HuH-7.5 (cell line): ENCODE data around the gene CCDC187.
A peak's percentile ranks its signal among the peaks of the same experiment; 100 is the strongest.

Experiments
- DNase-seq: peaks from one replicate; pipeline ENCODE4 v3.0.0; 2011; ENCODE audit warnings: low spot score

The CCDC187 gene

DNA sequence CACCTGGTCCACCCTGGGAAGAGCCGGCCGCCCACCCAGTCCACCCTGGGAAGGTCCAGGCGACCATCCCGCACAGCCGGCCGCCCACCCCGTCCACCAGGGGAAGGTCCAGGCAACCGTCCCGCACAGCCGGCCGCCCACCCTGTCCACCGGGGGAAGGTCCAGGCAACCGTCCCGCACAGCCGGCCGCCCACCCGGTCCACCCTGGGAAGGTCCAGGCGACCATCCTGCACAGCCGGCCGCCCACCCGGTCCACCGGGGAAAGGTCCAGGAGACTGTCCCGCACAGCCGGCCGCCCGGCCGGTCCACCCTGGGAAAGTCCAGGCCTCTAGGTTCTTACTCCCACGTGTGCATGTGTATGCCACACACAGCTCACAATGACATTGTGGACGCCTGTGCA lies 51.6 kb downstream of the CCDC187 start:
- no peak for DNase-seq

DNA sequence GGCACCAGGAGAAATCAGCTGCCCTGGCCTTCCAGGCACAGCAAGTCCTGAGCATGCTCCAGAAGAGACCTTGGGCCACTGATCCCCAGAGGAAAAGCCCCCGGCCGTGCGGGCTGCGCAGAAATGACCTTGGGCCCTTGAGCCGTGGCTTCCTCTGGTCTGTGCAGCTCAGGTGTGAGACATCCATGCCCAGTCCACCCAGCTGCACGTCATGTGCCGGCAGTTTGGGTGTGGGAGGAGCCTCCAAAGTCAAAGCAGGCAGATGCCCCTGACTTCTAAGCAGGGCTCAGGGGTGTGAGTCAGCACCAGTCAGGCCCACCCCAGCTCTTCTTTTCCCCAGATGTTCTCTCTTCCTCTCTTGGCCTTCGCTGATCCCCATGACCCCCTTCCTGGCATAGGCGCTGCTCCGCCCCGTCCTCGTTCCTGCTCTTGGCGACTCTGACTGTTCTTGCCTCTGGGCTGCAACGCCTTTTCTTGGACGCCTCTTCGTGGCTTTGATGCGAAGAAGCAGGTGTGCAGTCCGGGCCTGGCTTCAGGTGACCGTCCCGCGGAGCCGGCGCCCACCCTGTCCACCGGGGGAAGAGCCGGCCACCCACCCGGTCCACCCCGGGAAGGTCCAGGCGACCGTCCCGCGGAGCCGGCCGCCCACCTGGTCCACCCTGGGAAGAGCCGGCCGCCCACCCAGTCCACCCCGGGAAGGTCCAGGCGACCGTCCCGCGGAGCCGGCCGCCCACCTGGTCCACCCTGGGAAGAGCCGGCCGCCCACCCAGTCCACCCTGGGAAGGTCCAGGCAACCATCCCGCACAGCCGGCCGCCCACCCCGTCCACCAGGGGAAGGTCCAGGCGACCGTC lies 52.4 kb downstream of the CCDC187 start:
- DNase-seq, result no peak

DNA sequence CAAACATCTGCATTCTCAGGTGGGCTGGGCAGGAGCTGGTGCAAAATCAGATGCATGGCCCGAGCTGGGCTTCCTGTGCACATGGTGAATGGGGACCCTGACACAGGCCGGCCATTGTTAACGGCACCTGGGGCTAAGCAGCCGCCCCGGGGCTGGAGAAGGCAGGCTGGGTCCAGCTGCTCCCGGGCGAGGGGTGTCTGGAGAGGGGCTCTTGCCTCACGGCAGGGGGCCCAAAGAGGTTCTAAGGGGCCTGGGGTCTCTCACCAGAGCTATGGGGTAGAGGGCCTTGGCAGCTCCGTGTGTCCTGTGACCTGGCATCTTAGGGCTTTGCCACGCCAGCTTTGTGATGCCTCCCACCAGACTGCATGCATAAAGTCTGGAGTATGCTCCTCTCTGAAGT lies 53.2 kb downstream of the CCDC187 start:
- no peak for DNase-seq

DNA sequence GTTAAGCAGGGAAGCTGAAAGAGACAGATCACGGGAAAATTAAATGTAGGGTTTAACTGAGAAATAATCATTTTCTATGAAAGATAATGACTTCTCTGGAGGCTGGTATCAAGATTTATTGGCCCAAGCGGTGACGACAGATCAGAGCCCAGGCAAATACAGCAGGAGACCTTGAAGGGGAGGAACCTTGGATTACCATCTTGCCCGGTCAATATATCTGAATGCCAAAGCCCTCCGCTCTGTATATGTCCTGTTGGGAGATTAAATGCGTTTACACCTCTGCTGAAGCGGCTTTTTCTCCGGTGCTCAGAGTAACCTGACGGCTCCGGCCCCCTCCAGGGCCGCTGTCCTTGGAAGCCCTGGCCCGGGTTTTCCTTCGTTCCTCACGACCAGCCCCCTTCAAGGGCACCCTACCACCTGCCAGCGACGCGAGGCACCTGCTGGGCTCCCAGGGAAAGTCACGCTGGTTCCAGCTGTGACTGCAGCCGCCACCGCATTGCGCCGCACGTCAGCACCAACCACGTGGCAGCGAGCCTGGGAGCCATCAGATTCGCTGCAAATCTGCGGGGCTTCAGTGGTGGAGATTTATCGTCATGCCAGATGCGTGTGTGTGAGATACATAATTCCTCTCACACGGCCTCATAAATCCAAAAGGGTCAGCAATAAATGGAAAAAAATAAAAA lies 53.9 kb downstream of the CCDC187 start:
- no peak for DNase-seq

DNA sequence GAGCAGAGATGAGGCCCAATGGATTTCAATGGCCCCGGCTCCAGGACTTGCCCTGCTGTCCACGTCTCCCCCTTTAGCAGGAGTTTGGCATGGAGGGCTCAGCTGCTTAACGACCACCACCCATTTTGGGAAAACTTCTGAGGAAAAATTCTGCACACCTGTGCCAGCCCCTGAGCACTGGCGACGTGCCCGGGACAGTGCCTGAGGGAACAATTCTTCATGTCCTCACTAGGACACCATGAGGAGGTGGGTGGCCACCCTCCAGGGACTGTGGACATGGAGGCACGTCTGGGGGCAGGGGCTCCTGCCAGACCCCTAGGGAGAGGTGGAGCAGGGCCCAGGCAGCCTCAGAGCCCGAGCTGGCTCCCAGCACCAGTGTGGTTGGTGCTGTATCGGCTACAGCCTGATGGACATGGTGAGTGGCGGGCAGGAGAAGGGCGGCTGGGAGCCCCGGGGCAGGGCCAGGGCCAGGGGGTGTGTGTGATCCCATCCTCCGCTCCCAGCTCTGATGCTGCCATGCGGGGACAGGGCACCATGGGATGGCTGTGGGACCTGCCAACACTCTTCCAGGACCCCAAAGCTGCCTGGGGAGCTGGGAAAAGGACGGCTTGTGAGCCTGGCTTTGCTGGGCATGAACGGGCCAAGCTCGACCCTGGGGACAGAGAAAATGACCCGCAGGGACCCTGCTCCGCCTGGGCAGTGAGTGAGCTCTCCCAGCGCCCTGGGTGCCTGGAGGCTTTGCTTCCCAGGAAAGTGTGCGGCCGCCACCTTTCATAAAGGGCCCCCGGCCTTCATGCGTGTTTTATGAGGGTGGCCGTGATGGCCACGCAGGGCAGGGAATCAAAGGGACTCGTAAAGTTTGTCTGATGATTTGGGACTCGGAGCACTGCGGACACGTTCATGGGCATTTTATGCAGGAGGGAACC lies 54.7 kb downstream of the CCDC187 start:
- no peak for DNase-seq

DNA sequence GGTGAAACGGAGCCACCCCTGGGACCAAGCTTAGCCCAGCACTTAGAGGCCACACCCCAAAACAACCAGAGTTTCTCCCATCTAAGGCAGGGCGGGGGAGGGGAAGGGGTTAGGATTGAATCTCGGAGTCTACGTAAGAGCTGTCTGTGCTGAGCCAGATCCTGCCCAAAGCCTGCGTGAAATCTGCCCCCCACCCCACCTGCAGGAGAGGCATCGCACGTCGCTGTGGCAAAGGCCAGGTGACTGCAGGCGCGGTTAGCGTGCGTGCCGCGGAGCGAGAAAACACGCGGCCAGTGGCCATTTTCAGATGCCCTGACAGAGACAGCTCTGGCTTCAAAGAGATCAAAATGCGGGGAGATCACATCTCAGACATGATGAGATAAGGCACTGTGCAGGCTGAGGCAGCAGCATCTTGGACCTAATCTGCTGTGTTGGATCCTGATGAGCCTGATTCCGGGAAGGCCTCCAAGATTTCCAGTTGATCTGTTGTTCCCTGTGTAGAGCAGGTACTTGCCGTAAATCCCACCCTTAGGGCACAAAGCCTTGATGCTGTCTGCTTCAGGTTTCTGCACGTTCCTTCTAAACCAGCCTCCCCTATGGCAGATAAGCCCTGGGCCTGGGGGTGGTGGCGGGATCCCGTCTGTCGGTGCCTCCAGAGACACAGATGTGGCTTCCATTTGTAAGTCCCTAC lies 55.8 kb downstream of the CCDC187 start:
- no peak for DNase-seq

DNA sequence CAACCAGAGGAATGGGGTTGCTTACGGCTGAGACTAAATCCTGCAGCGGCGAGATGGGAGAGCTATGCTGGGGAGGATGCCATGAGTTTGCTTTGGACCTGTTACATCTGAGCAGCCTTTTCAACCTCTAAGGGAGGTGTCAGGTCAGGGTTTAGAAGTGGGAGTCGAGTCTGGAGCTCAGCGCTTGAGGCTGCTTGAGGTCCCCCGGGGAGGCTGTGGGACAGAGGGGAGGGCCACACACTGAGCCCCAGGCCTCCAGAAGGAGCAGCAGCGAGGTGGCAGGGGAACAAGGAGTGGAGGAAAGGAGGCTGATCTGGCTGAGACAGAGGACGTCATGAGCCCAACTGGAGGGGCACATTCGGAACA lies 56.4 kb downstream of the CCDC187 start:
- no peak for DNase-seq

DNA sequence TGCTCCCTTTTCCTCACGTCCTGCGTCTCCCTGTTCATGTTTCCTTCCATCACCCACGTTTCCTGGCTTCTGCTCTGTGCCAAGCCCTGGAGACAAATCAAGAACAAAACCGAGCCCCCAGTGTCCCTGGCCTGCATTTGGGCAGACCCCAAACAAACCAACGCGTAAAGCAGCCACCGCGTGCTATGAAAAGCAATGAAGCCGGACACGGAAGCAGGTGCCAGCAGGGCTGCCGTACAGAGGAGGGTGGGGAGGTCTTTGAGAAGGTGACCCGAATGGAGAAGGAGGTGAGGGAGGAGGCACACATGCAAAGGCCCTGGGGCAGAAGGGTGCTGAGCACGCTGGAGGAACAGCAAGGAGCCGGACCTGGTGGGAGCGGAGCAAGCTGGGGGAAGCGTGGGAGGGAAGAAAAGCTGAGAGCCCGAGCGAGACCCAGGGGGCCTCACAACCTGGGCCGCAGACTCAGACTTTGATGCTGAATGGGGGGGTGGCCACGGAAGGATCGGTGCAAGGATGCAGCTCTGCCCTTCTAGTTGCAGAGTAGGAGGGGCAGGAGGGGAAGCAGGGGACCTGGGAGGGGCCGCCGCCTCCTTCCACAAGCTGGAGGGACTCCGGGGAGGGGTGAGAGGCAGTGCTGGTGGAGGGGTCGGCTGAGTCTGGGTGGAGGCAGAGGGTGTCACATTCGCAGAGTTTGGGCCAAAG lies 56.9 kb downstream of the CCDC187 start:
- DNase-seq, result no peak

DNA sequence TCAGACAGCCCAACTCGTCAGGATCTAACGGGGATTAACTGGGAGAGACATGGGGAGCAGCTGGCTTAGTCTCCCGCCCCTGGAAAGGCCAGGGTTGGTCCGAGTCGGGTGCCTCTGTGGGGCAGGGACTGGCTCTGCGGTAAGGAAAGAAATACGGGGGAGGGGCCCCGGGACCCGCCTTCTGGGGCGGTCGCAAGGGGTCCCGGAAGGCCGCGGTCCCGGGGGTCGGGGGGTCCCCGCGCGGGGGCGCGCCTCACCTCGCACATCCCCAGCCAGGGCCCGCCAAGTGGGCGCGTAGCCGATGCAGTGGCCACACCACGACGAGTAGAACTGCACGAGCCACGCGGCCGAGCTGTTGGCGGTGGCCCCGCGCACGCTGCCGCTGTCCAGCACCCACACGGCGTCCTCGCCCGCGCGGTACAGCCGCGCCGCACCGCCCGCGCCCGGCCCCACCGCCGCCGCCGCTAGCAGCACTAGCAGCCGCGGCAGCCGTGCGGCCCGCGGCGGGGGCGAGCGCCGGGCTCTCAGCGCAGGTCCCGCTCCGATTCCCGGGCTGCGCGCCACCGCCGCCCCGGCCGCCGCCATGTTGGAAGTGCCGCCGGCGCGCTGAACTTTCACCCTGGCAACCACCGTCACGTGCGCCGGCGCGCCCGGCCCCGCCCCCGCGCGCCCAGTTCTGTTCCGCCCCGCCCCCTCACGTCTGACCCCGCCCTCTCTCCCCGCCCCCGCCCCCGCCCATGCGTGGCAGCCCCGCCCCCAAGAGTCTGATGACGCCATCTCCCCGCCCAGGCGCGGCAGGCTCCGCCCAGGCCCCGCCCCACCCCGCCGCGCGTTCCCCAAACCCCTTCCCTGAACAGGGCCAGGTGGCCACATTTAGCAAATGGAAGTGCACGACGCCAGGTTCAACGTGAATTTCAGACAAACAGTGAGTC lies 58.4 kb downstream of the CCDC187 start, which contains the start of gene QSOX2:
QSOX2 (minus strand) TSS at position 594 of the 932 bp plus-strand sequence; CDS start at position 585, 9 bp downstream.
- DNase-seq, result peak; percentile 90

DNA sequence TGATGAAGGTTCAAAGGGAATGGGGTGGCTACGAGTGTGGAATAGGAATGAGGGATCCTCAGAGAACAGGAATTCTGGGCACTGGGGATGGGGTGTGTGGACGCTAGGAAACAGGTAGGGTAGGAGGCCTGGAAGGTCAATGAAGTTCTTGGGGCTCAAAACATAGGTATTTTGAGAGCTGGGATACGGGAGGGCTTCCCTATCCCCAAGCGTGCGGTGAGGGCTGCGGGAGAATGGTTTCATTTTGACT lies 59.0 kb downstream of the CCDC187 start:
- DNase-seq, result no peak

DNA sequence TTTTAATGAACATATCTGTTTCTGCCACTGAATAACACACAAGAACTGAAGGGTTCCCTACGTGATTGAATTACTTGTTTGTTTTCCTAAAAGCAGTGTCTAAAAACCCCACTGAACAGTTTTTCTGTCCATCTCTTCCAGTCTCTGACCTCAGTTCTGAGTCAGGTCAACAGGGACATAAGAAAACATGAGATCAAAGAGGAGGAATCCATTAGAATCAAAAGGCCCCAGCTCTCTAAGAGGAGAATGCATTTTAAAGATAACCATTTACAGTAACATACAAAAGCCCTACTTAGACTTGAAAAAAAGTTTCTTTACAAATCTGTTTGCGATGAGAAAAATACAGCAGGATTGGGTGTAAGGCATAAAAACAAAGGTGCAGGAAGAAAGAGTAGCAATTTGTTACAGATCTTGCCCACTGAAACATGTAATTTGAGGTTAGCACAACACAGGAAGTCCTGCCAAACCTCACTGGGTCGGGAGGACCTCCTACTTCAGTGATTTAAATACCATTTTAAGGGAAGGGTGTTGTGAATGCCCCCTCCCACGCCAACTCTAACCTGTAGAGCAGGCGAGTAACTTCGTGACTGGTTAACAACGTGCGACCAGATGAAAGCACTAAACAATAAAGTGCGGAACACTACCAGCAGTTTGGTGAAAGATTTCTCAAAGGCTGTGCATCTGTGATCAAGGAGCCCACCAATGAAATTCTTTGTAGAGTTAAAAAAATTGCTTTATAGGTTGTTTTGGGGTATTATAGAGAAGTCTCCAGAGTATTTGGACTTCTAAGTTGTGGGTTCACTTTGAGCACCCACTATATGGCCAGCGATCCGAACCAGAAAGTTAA lies 59.5 kb downstream of the CCDC187 start:
- DNase-seq, result no peak

DNA sequence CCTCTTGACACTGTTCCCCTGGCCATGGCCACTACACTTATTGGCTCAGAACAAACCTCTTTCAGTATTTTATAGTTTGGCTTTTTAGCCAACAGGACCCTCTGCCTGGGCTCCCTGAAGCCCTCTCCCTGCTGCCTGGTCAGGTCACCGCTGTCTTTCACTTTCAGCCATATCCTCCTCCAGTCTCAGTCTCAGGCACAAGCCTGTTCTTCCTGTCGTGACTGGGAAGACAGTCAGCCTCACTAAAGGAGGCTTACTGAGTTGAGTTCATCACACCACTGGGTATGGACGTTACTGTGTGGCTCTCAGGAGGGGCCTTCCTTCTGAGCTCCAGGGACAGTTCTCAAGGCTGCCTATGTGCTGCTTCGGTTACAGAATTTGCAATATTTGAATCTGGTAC lies 60.3 kb downstream of the CCDC187 start:
- no peak for DNase-seq

DNA sequence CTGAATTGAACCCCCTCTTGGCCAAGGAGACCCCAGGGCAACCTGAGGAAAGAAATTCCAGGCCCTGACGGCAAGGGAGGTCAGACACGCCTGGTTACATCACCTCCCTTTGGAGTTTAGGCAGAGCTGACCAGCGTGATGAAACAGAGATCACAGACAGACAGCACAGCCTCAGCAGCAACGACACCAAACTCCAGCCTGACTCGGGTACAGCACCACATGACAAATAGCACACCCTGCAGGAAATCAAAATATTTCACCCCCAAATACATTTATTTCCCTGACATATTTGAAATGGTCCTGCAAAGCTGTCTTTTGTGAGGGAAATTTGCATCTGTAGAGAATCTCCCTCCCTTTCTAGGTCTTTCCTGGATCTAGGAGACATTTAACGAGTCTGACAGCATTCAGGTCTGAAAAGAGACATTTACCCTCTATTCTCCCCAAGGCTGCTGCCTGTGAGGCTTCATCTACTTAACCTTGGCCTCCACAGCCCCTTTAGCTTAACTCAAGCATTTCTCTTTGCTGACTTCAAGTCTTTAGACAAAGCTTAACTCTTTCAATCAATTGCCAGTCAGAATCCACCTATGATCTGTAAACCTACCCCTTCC lies 60.9 kb downstream of the CCDC187 start:
- no peak for DNase-seq

DNA sequence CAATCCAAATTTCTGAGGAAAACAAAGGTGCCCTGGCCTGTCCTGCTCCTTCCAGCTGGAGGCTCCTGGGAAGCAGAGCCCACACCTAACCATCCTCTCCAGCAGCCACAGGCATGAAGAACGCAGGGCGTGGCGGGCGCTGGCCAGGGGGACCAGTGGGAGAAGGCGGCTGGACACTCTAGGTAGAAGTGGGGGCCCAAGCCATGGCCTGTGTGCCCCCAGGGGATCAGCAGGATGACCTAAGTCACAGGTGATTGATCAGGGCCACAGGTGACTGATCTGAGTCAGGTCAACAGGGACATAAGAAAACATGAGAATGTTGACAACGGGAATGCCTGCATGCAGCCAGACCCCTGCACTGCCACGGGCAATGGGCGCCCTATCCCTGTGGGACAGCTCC lies 61.6 kb downstream of the CCDC187 start:
- no peak for DNase-seq

DNA sequence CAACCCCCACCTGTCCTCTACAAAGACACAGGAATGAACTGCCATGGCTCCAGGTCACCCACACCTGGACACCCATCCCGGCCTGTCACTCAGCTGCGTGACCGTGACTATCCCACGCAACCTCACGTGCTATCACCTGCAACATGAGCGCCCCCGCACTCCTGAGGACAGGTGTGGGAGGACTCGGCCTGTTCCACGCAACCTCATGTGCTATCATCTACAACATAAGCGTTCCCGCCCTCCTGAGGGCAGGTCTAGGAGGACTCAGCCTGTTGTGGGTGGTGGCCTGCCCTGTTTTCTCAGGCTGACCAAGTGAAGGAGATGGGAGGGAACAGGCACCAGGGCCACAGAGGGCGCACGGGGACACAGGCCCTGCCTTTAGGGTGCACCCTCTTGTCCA lies 62.4 kb downstream of the CCDC187 start:
- no peak for DNase-seq

DNA sequence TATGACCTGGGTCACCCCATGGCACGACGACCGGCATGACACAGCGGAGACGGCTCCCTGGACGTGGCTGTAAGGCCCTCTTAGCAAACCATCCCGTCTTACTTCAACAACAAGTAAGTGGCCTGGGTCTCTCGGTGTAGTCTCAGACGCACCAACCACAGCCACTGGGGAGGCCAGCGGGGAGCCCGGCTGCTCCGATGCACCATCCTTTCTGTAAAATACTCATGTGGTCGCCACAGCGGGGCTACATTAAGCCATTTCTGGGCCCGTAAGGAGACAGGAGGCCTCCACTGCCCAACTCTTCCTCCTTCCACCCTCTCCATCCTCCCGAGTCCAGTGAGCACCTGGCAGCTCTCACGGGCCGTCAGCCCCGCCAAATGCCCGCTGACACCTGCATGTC lies 63.0 kb downstream of the CCDC187 start:
- DNase-seq, result no peak

DNA sequence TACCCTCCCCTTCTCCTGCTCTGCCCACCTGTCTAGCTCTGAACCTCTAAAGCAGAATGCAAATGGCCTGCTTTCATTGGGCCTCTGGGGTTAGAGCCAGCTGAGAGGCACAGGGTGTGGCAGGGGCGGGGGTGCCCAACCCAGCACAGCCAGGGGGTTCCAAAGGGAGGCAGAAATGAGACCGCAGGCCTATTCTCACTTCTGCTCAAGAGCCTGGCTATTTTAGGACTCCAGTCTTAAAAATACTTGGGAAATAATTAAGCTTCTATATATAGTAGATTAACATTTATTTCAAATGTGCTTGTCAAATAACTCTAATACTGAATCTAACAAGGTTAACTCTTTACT lies 63.9 kb downstream of the CCDC187 start:
- DNase-seq, result no peak

DNA sequence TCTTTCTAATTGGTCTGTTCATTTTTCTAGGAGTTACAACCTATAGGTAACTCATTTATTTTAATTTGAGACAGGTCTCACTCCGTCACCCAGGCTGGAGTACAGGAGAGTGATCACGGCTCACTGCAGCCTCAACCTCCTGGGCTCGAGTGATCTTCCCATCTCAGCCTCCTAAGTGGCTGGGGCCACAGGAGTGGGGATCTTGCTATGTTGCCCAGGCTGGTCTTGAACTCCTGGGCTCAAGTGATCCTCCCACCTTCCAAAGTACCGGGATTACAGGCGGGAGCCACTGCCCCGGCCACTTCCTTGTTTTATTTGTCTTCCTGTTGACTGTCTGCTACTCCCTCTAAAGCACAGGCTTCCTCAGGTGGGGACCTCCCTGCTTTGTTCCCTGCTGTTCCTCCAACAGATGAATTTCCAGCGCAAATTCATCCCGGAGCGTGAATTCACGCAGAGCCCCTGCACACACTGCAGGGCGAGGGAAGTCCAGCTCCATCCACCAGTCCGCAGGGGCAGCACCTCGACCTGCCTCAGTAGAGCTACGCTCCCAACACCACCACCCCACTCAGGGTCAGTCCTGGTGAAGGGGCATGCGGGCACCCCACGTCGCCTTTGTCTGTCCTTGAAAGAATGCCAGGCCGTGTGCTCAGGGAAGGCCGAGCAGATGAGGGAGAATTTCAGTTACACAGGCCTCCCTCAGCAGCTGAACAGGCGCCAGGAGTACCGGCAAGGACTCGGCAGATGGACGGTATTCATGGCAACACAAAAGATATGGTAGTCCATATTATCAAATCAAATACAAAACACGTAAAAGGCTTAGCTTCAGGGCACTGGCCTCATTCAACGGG lies 64.5 kb downstream of the CCDC187 start:
- DNase-seq, result no peak
